Panc1 (cell line): ENCODE results near the gene TPGS1. TPM values are rescaled to one million over a fixed set of nuclear protein-coding genes. Genes with fewer than 3 reads are reported as not detected.

Experiments used
- ATAC-seq: fragments of 200-7000 bp; cut with Tn5 transposase; 2 replicates; pipeline ENCODE4 v1.9.1; 2020; ENCODE audit warnings: mild to moderate bottlenecking, moderate library complexity
- BruUV-seq: library from RNA; stranded (reverse); fragments of 400-500 nt; replicated peaks from 2 replicates; lab custom pipeline; 2021; lab: Mats Ljungman, UMichigan
- CTCF ChIA-PET: fragments of 300-600 bp; sonication (Branson Sonifier 250); formaldehyde crosslinking; loops from one replicate; lab custom pipeline; 2022; ENCODE audit warnings: antibody characterized with exemption; lab: Charles Lee
- POLR2A ChIA-PET: fragments of 300-600 bp; sonication (Branson Sonifier 250); formaldehyde crosslinking; loops from one replicate; lab custom pipeline; 2022; ENCODE audit warnings: antibody characterized with exemption; lab: Charles Lee
- DNase-seq: peaks from one replicate; pipeline ENCODE4 v3.0.0-alpha.2; 2010; ENCODE audit warnings: low read depth, low spot score
- H3K27ac ChIP-seq: 2 replicates; pipeline ENCODE4 v1.5.1; 2011; ENCODE audit warnings: mild to moderate bottlenecking, low read length, inconsistent platforms
- H3K27me3 ChIP-seq: fragments of 200-500 bp; sonication (Bioruptor generic); 2 replicates; pipeline ENCODE4 v1.6.0; 2014; ENCODE audit warnings: low read length, inconsistent platforms; ENCODE audit not compliant: control insufficient read depth, insufficient read depth
- H3K36me3 ChIP-seq: fragments of 200-500 bp; sonication (Bioruptor generic); 2 replicates; pipeline ENCODE4 v1.5.1; 2014; ENCODE audit warnings: inconsistent platforms, mild to moderate bottlenecking, low read length, moderate library complexity; ENCODE audit not compliant: control insufficient read depth, insufficient read depth
- H3K4me1 ChIP-seq: 2 replicates; pipeline ENCODE4 v1.5.1; 2011; ENCODE audit warnings: inconsistent platforms, mild to moderate bottlenecking, low read length, moderate library complexity; ENCODE audit not compliant: control insufficient read depth, insufficient read depth
- H3K4me3 ChIP-seq, 2 experiments: 2 replicates each; pipeline ENCODE4 v1.5.1; 2011 to 2012; ENCODE audit warnings: low read depth in 2 of 2, low read length in 2 of 2, mild to moderate bottlenecking in 2 of 2, inconsistent platforms in 1 of 2, moderate library complexity in 1 of 2
- H3K9me3 ChIP-seq: fragments of 200-500 bp; sonication (Bioruptor generic); 2 replicates; pipeline ENCODE4 v1.5.1; 2014; ENCODE audit warnings: low read depth, mild to moderate bottlenecking, inconsistent platforms, low read length, moderate library complexity; ENCODE audit not compliant: control insufficient read depth, insufficient read depth
- POLR2AphosphoS5 ChIP-seq: IDR thresholded peaks from 2 replicates; pipeline ENCODE4 v1.6.1; 2012; ENCODE audit warnings: mild to moderate bottlenecking, low read depth, low read length, moderate library complexity
- SIN3A ChIP-seq: IDR thresholded peaks from 2 replicates; pipeline ENCODE4 v1.6.1; 2012; ENCODE audit warnings: low read depth, mild to moderate bottlenecking, low read length, moderate library complexity, borderline replicate concordance; ENCODE audit not compliant: insufficient read depth
- TCF7L2 ChIP-seq: IDR thresholded peaks from 2 replicates; pipeline ENCODE4 v1.6.1; 2011; ENCODE audit warnings: mild to moderate bottlenecking, low read depth, low read length, inconsistent platforms
- in situ Hi-C: cut with HindIII; loops from 2 replicates; pipeline ENCODE4 v1.10.0; 2016; ENCODE audit warnings: low sequenced_read_pairs, low pct_unique_long_range_greater_than_20kb
- intact Hi-C: fragments of 100-400 bp; cut with micrococcal nuclease; formaldehyde crosslinking; loops from one replicate; pipeline ENCODE4 v1.10.0; 2022; ENCODE audit not compliant: unreplicated experiment
- total RNA-seq: library from RNA; stranded (reverse); gene quantifications from one replicate; pipeline ENCODE4 v1.2.1, GENCODE V29; 2021; ENCODE audit not compliant: unreplicated experiment
- TF ChIP-seq, protein P1 (sequence below), 2 experiments: IDR thresholded peaks; 2 replicates each; pipeline ENCODE4 v1.6.1; 2011 to 2012; ENCODE audit warnings: low read depth in 2 of 2, control low read depth in 1 of 2, low read length in 1 of 2, mild to moderate bottlenecking in 1 of 2, moderate library complexity in 1 of 2; ENCODE audit not compliant: insufficient read depth in 1 of 2
- TF ChIP-seq, protein P2 (sequence below): fragments of 450-650 bp; IDR thresholded peaks from 2 replicates; pipeline ENCODE4 v1.5.1; 2017; ENCODE audit warnings: mild to moderate bottlenecking

Gene TPGS1
- total RNA-seq, 1 experiment from 2014 or later, result 17.6 TPM

DNA sequence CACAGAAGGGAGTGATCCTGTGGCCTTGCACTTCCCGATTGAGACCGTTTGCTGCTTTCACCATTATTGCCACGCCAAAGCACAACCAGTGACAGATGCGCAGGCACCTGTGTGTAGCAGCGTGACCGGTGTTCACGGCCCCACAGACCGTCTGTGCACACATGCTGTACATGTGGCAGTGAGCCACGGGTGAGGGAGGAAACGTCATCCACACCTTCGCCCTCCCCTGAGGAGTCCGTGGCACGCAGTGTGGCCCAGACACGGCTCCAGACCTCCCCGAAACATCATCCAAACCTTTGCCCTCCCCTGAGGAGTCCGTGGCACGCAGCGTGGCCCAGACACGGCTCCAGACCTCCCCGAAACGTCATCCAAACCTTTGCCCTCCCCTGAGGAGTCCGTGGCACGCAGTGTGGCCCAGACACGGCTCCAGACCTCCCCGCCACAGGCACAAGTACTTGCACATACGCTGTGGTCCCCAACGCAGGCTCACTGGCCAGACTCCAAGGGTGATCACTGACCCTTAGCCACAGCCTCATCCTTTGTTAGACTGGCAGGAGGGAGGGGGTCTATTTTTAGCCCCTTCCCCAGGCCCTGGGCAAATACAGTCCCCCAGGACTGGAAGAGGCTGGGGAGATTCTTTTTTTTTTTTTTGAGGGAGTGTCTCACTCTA lies 38.6 kb upstream of the TPGS1 start:
- H3K4me1 ChIP-seq, result no peaks in the 10 kb centered on the region
- no peak for TF ChIP-seq POLR2AphosphoS5
- TF ChIP-seq, protein P1, sequence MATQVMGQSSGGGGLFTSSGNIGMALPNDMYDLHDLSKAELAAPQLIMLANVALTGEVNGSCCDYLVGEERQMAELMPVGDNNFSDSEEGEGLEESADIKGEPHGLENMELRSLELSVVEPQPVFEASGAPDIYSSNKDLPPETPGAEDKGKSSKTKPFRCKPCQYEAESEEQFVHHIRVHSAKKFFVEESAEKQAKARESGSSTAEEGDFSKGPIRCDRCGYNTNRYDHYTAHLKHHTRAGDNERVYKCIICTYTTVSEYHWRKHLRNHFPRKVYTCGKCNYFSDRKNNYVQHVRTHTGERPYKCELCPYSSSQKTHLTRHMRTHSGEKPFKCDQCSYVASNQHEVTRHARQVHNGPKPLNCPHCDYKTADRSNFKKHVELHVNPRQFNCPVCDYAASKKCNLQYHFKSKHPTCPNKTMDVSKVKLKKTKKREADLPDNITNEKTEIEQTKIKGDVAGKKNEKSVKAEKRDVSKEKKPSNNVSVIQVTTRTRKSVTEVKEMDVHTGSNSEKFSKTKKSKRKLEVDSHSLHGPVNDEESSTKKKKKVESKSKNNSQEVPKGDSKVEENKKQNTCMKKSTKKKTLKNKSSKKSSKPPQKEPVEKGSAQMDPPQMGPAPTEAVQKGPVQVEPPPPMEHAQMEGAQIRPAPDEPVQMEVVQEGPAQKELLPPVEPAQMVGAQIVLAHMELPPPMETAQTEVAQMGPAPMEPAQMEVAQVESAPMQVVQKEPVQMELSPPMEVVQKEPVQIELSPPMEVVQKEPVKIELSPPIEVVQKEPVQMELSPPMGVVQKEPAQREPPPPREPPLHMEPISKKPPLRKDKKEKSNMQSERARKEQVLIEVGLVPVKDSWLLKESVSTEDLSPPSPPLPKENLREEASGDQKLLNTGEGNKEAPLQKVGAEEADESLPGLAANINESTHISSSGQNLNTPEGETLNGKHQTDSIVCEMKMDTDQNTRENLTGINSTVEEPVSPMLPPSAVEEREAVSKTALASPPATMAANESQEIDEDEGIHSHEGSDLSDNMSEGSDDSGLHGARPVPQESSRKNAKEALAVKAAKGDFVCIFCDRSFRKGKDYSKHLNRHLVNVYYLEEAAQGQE (IDR thresholded peaks at IDR 0.05; ENCODE audit: insufficient read depth in 1 of 2, low read depth in 2 of 2, low read length in 1 of 2), result no peak
- TF ChIP-seq TCF7L2, result no peak
- TF ChIP-seq, protein P2, sequence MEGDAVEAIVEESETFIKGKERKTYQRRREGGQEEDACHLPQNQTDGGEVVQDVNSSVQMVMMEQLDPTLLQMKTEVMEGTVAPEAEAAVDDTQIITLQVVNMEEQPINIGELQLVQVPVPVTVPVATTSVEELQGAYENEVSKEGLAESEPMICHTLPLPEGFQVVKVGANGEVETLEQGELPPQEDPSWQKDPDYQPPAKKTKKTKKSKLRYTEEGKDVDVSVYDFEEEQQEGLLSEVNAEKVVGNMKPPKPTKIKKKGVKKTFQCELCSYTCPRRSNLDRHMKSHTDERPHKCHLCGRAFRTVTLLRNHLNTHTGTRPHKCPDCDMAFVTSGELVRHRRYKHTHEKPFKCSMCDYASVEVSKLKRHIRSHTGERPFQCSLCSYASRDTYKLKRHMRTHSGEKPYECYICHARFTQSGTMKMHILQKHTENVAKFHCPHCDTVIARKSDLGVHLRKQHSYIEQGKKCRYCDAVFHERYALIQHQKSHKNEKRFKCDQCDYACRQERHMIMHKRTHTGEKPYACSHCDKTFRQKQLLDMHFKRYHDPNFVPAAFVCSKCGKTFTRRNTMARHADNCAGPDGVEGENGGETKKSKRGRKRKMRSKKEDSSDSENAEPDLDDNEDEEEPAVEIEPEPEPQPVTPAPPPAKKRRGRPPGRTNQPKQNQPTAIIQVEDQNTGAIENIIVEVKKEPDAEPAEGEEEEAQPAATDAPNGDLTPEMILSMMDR, result no peak
- TF ChIP-seq SIN3A, result no peak
- no peak overlapping the region for H3K27ac ChIP-seq
- ChIA-PET POLR2A (no interaction called here), CTCF (no interaction called here)
- no peak for ATAC-seq
- DNase-seq, result no peak
- H3K9me3 ChIP-seq, result no peaks in the 10 kb centered on the region
- H3K36me3 ChIP-seq, result no peaks in the 10 kb centered on the region
- intact Hi-C loops (no loop called here), in situ Hi-C loops (no loop called here)
- H3K4me3 ChIP-seq, result no peak overlapping the region
- no peaks in the 10 kb centered on the region for H3K27me3 ChIP-seq
- BruUV-seq, result no TSS peak

DNA sequence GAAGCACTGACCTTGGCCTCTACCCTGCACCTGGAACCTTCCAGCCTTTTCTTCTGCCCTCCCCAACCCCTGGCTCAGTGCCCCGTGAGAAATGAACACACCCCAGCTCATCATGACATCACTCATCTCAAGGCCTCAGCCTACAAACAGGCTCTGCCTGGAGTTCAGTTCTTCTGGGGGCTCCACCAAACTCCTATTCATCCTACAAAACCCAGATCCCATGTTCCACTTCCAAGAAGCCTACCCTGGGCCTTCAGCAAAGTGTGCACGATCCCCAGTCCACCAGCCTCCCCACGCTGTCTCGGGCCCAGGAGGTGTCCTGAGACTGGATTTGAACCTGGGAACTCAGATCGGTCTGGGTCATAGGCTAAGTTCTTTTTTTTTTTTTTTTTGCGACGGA lies 37.5 kb upstream of the TPGS1 start:
- no TSS peak for BruUV-seq
- H3K4me3 ChIP-seq, result no peak overlapping the region
- no peaks in the 10 kb centered on the region for H3K4me1 ChIP-seq
- ChIA-PET CTCF (no interaction called here), POLR2A (interaction anchor here (0.7 kb wide), 1 partner anchor 21 kb away, joined by 3 read pairs; no protein-coding TSS in a partner anchor)
- ATAC-seq, result no peak
- no peak for DNase-seq
- intact Hi-C loops, result no loop called here
- no peaks in the 10 kb centered on the region for H3K27me3 ChIP-seq
- no peak for TF ChIP-seq SIN3A
- TF ChIP-seq, protein P2, result no peak
- no peak for TF ChIP-seq TCF7L2
- TF ChIP-seq, protein P1 (IDR thresholded peaks at IDR 0.05; ENCODE audit: insufficient read depth in 1 of 2, low read depth in 2 of 2, low read length in 1 of 2), result no peak
- no peak for TF ChIP-seq POLR2AphosphoS5
- in situ Hi-C loops, result no loop called here
- no peaks in the 10 kb centered on the region for H3K9me3 ChIP-seq
- no peak overlapping the region for H3K27ac ChIP-seq
- H3K36me3 ChIP-seq, result no peaks in the 10 kb centered on the region
